Fibroblast of lung (primary cell): ENCODE measurements around the gene PTGFR.

Experiments
- EZH2 ChIP-seq: IDR thresholded peaks from 2 replicates; pipeline ENCODE4 v1.5.1; 2012; ENCODE audit warnings: low read length, control low read depth, mild to moderate bottlenecking; ENCODE audit errors: missing control alignments
- TF ChIP-seq, protein P1 (sequence below), 2 donors: IDR thresholded peaks in 1 of 2; conservative IDR thresholded peaks in 1 of 2; 1 replicate in 1 of 2; 2 replicates in 1 of 2; pipeline ENCODE4 v1.5.1; 2011 to 2012; ENCODE audit warnings: low read length in 2 of 2, control low read depth in 1 of 2, inconsistent platforms in 1 of 2, low read depth in 1 of 2, mild to moderate bottlenecking in 1 of 2

DNA sequence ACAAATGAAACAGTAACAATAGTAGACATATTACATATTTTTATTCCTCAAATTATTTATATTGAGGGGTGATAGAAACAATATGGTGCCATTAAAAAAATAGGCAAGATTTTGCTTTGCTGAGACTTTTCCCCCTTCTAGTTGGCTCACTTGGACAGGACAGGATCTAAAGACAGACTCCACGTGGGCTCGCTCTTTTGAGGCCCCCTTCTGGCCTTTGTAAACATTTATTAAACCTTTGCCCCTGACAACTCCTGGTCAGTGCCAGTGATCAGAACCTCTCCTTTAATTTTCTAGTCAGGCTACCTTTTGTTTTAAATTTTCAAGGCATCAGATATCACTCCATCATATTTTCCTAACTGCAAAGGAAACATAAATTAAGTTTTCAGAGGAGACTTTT is 79.8 kb downstream of the PTGFR start:
- TF ChIP-seq, protein P1, sequence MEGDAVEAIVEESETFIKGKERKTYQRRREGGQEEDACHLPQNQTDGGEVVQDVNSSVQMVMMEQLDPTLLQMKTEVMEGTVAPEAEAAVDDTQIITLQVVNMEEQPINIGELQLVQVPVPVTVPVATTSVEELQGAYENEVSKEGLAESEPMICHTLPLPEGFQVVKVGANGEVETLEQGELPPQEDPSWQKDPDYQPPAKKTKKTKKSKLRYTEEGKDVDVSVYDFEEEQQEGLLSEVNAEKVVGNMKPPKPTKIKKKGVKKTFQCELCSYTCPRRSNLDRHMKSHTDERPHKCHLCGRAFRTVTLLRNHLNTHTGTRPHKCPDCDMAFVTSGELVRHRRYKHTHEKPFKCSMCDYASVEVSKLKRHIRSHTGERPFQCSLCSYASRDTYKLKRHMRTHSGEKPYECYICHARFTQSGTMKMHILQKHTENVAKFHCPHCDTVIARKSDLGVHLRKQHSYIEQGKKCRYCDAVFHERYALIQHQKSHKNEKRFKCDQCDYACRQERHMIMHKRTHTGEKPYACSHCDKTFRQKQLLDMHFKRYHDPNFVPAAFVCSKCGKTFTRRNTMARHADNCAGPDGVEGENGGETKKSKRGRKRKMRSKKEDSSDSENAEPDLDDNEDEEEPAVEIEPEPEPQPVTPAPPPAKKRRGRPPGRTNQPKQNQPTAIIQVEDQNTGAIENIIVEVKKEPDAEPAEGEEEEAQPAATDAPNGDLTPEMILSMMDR (conservative IDR thresholded peaks at IDR 0.05 in 1 of 2, IDR thresholded peaks at IDR 0.05 in 1 of 2; ENCODE audit: low read depth in 1 of 2, low read length in 2 of 2) = no peak
- TF ChIP-seq EZH2 = no peak
